ENCODE data around the gene SWI5.

Gene SWI5

GRCh38 chr9:128258326-128258725 is 17.8 kb upstream of the SWI5 start:
- Histone ChIP-seq H3K27ac (no peak overlapping the region), H3K4me3 (no peak overlapping the region)
- no peak for TF ChIP-seq CTCF (IDR thresholded peaks at IDR 0.05)
- DNase-seq (ENCODE audit: low spot score): no peak

DNA sequence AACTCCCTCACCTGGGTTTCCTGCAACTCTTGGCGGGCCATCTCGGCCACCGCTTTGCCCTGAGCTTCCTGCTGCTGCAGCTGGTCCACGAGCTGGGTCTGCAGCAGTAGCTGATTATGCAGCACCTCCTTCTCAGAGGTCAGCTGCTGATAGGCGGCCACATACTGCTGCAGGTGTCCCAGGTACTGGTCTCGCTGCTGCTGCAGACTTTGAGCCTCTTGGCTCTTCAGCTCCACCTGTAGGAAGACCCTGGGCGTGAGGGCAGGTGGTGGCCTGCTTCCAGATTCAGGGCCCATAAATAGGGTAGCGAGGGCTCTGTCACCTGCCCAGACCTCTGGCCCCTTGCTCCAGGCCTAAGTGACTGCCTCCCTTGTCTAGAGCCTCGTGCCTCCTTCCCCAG is 16.9 kb upstream of the SWI5 start:
- no peak overlapping the region for H3K27ac ChIP-seq
- H3K4me3 ChIP-seq: no peak overlapping the region
- DNase-seq (ENCODE audit: low spot score): no peak
- no peak for TF ChIP-seq CTCF (IDR thresholded peaks at IDR 0.05)

GRCh38 chr9:128260340-128260739 is 15.7 kb upstream of the SWI5 start:
- TF ChIP-seq CTCF (IDR thresholded peaks at IDR 0.05): no peak
- H3K4me3 ChIP-seq: no peak overlapping the region
- DNase-seq (ENCODE audit: low spot score): no peak
- no peak overlapping the region for H3K27ac ChIP-seq

- TF ChIP-seq CTCF (IDR thresholded peaks at IDR 0.05): no peak
- Histone ChIP-seq H3K27ac (no peak overlapping the region), H3K4me3 (no peak overlapping the region)
- DNase-seq (ENCODE audit: low spot score): no peak
Measured at GRCh38 chr9:128262687-128263086, 13.4 kb upstream of the SWI5 start.

DNA sequence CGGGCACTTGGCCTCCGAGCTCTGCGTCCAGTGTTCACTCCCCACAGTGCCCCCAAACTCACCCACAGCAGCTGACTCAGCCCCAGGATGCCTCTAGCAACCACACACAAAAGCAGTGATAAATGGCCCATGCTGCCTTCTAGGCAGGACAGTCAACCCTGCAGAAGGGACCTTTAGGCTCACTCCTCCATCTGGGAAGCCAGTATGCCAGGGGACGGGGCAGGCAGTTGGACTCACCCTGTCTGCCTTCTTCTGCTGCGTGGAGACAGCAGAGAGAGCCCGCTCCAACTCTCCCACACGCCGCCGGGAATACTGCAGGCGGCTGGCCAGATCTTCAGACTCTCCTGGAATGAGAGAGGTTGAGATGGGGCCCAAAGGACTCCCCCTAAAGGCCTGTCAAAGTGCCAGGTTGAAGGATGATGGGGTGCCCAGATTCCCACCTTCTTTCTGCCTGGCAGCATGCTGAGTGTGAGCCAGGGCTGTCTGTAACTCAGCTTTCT is 10.7 kb upstream of the SWI5 start:
- no peak overlapping the region for H3K4me3 ChIP-seq
- TF ChIP-seq CTCF (IDR thresholded peaks at IDR 0.05): no peak
- no peak for DNase-seq (ENCODE audit: low spot score)
- no peak overlapping the region for H3K27ac ChIP-seq

- no peak overlapping the region for H3K27ac ChIP-seq
- TF ChIP-seq CTCF (IDR thresholded peaks at IDR 0.05): no peak
Measured at GRCh38 chr9:128266868-128267590, 9.0 kb upstream of the SWI5 start.

GRCh38 chr9:128271112-128271511 is 5.0 kb upstream of the SWI5 start:
- Histone ChIP-seq H3K27ac (no peak overlapping the region), H3K4me3 (no peak overlapping the region)
- TF ChIP-seq CTCF (IDR thresholded peaks at IDR 0.05): no peak
- no peak for DNase-seq (ENCODE audit: low spot score)

More at GRCh38 chr9:128266868-128267590, 9.0 kb upstream of the SWI5 start:
- no peak overlapping the region for H3K4me3 ChIP-seq
- DNase-seq (ENCODE audit: low spot score): no peak

Measured in coronary artery (tissue), 2 donors.